PC-9 (cell line): ENCODE results near the gene SELENOF.

Experiments
- CTCF ChIP-seq: fragments of 200-600 bp; sonication (generic); conservative IDR thresholded peaks from 2 replicates; pipeline ENCODE4 v1.6.1; 2017; ENCODE audit warnings: mixed run types, antibody characterized with exemption, mild to moderate bottlenecking, moderate library complexity
- EZH2 ChIP-seq: fragments of 200-600 bp; sonication (generic); IDR thresholded peaks from 2 replicates; pipeline ENCODE4 v1.8.0; 2017; ENCODE audit warnings: antibody characterized with exemption, low read depth

GRCh38 chr1:86913399-86913895 is 479 bp downstream of the SELENOF start:
- TF ChIP-seq CTCF = no peak
- no peak for TF ChIP-seq EZH2
